C4-2B (cell line): Measurements from ENCODE around the gene PROP1.
"Not testable (repeated sequence)": the region's sequence is repeated elsewhere in the genome, so short reads cannot be mapped to it uniquely, and the experiment has no call there.

Experiments
- H3K27ac ChIP-seq: fragments of 450-650 bp; 2 replicates; pipeline ENCODE4 v1.5.1; 2017
- ZFX ChIP-seq: fragments of 450-650 bp; IDR thresholded peaks from 2 replicates; pipeline ENCODE4 v1.6.1; 2017
- TF ChIP-seq, protein P1 (sequence below): fragments of 450-650 bp; conservative IDR thresholded peaks from 2 replicates; pipeline ENCODE4 v1.5.1; 2017; ENCODE audit warnings: mild to moderate bottlenecking

PROP1 gene

DNA sequence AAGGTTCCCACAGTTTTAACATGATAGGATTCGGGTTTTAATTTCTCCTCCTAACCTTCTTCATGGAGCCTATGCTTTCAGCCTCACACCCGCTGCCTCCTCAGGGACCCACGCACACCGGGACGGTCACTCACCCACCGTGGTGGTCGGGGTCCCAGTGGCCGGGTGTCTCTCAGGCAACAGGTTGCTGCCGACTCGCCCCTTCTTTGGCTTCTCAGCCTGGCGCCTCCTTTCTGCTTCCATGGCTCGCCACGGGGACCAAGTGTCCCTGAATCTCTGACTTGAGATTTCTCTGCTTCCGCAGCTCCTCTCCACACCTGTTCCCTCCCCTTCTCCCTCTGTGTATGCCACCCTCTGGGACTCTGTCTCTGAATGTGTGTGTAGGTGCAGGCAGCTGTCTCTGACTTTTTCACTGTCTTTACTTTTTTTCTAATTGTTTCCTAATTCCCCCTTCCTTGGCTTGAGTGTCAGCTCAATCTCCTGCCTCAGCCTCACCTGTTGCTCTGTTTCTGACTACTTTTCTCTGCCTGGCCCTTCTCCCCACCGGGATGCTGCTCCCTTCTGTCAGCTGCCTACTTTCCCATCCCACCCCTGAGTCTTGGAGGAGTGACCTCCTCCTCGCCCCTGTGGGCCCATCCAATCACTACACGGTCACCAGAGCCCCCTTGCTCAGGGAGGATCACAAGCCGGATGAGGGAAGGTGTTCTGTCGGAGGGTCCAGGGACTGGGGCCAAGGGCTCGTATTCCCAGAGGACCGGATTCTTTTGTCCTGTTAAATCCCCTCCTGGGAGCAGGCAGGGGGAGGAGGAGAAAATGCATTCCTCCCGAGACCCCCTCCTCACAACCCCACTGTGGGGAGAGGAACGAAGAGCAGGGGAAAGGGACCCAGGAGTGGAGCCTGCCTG is at the start of gene PROP1:
PROP1 (minus strand) TSS at position 552 of the 905 bp plus-strand sequence; CDS start at position 243, 309 bp downstream.
- no peak for TF ChIP-seq ZFX
- TF ChIP-seq, protein P1, sequence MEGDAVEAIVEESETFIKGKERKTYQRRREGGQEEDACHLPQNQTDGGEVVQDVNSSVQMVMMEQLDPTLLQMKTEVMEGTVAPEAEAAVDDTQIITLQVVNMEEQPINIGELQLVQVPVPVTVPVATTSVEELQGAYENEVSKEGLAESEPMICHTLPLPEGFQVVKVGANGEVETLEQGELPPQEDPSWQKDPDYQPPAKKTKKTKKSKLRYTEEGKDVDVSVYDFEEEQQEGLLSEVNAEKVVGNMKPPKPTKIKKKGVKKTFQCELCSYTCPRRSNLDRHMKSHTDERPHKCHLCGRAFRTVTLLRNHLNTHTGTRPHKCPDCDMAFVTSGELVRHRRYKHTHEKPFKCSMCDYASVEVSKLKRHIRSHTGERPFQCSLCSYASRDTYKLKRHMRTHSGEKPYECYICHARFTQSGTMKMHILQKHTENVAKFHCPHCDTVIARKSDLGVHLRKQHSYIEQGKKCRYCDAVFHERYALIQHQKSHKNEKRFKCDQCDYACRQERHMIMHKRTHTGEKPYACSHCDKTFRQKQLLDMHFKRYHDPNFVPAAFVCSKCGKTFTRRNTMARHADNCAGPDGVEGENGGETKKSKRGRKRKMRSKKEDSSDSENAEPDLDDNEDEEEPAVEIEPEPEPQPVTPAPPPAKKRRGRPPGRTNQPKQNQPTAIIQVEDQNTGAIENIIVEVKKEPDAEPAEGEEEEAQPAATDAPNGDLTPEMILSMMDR, result no peak
- H3K27ac ChIP-seq, result no peak within 1 kb of the TSS

DNA sequence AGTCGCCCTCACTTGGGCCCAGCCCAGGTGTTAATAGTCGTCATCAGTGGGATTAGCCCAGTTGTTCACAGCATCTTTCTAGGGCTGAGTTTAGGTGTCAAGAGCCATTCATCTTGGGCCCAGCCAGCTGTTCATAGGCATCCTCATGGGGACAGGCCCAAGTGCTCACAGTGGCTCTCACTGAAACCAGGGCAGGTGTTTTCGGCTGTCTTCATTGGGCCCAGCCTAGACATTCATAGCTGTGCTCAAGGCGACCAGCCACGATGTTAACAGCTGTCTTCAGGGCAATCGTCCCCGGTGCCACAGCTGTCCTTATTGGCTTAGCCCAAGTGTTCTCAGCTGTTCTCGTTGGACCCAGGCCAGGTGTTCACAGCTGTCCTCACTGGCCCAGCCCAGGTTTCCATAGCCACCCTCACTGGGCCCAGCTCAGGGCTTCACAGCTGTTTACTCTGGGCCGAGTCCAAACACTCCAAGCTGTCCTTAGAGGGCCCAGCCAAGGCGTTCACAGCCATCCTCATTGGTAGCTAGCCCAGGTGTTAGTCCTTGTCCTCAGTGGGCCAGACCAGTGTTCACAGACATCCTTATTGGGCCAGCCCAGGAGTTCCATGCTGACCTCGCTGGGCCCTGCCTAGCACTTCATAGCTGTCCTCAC is 23.5 kb upstream of the PROP1 start:
- not testable (repeated sequence) for H3K27ac ChIP-seq

DNA sequence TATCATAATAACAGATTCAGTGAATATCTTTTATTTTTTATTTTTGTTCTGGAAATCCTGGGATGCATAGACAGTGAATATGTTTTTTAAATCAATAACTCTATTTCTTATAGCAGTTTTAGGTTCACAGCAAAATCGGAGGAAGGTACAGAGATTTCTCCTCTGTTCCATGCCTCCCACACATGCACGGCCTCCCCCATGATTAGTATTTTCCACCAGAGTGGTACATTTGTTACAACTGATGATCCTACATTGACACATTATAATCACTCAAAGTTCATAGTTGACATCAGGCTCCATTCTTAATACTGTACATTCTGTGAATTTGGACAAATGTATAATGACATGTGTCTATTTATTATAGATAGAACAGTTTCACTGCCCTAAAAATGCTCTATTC is 16.7 kb upstream of the PROP1 start:
- not testable (repeated sequence) for H3K27ac ChIP-seq

DNA sequence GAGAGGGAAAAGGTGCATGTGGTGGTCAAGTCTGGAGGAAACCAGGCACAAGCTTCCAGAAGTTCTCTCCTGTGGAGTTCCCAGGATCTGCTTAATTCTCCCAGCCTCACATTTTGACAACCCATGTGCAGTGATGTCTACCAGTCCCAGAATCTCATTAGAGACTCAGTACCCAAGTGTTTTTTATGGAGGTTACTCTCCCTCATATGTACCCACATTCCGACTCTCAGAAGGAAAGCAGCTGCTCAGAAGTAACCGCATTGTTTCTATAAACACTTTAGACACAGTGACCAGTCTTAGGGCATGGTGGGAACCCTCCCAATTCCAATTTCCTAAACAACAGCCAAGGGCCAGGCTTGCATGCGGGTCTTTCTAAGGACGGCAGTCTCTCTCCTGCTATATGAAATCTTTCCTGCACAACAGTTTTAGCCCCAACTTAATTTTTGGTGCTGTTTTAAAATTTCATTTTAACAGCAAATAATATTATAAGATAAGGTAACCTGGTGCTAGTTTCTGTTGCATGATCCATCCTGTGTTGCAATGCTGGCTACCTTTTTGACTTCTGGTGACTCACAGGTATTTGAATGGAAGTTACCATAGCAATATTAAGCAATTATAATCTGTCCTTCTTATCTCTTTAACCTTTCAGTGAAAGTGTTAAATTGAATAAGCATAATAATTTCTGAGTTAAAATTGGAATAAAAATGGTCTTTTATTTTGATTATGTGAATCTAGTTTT is 15.9 kb upstream of the PROP1 start:
- not testable (repeated sequence) for H3K27ac ChIP-seq

DNA sequence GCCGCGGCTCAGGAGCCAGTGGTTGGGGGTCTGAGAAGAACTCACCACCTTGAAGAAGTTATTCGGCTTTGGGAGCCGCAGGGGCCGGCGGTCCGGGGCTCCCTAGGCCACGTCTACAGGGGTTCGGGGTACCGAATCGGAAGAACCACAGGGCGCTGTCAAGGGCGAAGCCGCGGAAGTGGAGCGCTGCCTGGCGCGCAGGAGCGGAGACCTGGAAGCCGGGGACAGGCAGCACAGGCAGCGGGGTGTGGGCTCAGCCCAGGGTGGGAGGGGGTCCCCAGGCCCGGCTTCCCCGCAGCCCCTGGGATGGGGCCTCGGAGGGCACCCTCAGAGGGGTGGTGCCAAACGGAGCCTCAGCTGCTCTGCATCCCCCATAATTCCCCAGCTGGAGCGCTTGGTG is 11.2 kb upstream of the PROP1 start:
- not testable (repeated sequence) for H3K27ac ChIP-seq

DNA sequence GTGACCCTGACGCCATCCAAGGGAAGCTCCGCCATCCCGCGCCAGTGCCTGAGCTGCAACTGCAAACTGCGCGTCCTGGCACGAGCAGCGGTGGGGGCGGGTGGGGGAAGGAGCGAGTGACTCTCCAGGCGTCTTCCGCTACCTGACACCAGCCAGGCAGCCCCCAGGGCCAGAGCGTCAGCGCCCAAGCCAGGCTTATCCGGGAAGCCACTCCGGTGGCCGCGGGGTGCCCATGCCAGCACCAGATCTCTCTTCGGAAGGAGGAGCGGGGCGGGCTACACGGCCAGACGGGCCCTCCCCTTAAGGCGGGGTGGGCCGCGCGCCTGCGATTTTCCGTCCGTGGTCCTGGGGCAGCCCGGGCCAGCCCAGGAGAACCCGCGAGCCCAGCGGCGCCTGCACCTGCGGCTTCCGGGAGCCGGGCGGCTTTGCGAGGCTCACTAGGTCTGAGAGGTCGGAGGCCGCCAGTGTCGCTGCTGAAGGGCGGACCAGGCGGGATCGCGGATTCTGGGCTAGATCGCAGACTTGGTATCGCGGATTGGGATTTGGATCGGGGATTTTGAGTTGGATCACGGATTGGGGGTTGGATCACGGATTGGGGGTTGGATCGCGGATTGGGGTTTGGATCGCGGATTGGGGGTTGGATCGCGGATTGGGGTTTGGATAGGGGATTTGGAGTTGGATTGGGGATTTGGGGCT is 10.6 kb upstream of the PROP1 start:
- H3K27ac ChIP-seq, result not testable (repeated sequence)

DNA sequence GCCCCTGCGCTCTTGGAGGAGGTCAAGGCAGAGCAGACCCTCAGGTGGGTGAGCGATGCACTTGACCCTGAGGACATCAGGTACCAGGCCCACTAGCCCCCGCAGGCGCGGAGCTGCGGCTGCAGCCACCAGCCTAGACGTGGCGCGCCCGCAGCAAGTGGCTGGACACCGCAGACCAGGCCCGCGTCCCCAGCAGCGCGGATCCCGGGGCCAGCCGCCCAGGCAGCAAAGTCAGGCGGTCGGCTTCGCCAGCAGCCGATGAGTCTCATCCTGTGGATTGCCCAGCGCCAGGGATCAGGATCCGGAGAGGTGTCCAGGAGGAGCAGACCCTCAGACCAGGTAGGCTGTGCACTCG is 10.1 kb upstream of the PROP1 start:
- H3K27ac ChIP-seq, result not testable (repeated sequence)

DNA sequence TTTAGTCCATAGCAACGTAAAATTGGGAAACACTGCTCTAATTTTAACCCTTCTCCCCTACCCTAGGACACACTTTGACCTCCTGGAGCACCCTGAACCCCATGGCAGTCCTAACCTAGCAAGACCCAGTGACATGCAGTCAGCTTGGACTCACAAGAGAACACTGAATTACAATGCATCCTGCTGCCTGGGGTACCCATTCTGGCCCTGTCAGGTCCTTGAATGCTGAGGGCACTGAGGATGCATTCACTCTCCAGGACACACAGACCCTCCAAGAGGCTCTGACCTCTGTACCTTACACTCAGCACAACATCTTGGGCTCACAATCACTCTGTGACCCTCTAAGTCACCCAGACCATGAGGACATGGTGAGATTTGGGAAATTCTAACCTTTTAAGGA is 1.8 kb upstream of the PROP1 start:
- H3K27ac ChIP-seq, result no peak overlapping the region
- TF ChIP-seq, protein P1, result no peak
- no peak for TF ChIP-seq ZFX

DNA sequence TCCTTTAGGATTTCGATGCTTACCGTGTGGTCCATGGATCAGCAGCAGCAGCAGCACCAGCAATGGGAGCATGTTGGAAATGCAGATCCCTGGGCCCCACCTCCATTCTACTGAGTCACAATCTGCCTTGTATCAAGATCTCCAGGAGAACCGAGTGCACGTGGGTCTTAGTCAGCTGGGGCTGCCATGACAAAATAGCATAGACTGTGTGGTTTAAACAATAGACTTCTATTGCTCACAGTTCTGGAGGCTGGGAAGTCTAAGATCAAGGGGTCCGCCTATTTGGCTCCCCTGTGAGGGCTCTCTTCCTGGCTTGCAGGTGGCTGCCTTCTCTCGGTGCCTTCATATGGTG is 1.3 kb upstream of the PROP1 start:
- no peak for TF ChIP-seq ZFX
- TF ChIP-seq, protein P1, result no peak
- H3K27ac ChIP-seq, result no peak overlapping the region

DNA sequence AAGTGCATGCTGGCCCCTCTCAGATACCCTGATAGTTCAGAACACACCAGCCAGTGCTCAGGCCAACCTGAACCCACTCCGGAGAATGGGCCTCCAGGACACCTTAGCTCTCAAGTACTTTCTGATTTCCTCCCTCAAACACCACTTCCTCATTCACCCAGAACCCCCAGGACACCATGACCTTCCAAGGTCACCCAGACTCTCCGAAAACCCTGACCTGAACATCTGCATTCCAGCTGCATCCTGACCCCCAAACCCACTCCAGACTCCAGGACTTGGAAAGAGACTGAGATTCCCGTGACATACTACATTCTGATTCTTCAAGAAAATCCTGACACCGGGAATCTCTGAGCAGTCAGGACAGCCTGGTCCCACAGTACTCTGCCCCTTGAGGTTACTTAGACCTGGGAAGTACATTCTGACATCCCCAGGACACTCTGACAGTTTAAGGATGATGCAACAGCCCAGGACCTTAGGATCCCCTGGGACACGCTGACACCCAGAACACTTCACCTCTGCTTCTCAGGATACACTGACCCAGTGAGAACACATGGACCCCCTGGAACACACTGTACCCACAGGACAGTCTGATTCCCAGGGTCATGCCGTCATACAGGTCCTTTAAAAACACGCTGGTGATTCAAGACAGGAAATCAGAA is 747 bp upstream of the PROP1 start:
- TF ChIP-seq, protein P1, result no peak
- TF ChIP-seq ZFX, result no peak

More for the DNA sequence above, 747 bp upstream of the PROP1 start:
- no peak overlapping the region for H3K27ac ChIP-seq
